Posterior vena cava (tissue), 2 donors: Measurements from ENCODE around the gene SLC38A1. TPM values are rescaled to one million over a fixed set of nuclear protein-coding genes. Genes with fewer than 3 reads are reported as not detected.
"Not testable (repeated sequence)": the region's sequence is repeated elsewhere in the genome, so short reads cannot be mapped to it uniquely, and the experiment has no call there.

Experiments
- DNase-seq: peaks from one replicate; pipeline ENCODE4 v3.0.0-alpha.2; 2020; ENCODE audit warnings: low spot score
- intact Hi-C, 2 donors: fragments of 100-400 bp; cut with DNase I; formaldehyde crosslinking; loops; one replicate each; pipeline versions ENCODE4 v1.14.1 to v1.14.2; 2022 to 2023
- total RNA-seq, 2 donors: library from RNA; stranded (reverse); fragmentation: NEBNext Ultra II Directional; extraction: Animal tissue kit (Norgen Biotek cat#: 25700); gene quantifications; one replicate each; pipeline ENCODE4 v1.2.1, GENCODE V29; 2021
- donor health status: DM: yes; HTN: yes; CAD: no.
- donor health status: DM: yes; HTN: yes; CAD: no.

SLC38A1 gene
- total RNA-seq, 2 donors from 2014 or later: 74.4 to 88.0 TPM

- no peak for DNase-seq
- intact Hi-C loops: no loop called here
Observed at GRCh38 chr12:46186088-46186487, 82.8 kb downstream of the SLC38A1 start.

GRCh38 chr12:46185686-46186085, 83.2 kb downstream of the SLC38A1 start:
- intact Hi-C loops: no loop called here
- no peak for DNase-seq

GRCh38 chr12:46184798-46185595, 83.8 kb downstream of the SLC38A1 start:
- intact Hi-C loops: loop anchor here in 1 of 2 donors (5.0 kb wide), 1 partner anchor 38 kb away; no protein-coding TSS in a partner anchor
- DNase-seq: no peak

- no peak for DNase-seq
- intact Hi-C loops: loop anchor here in 1 of 2 donors (5.0 kb wide), 1 partner anchor 36 kb away; no protein-coding TSS in a partner anchor
Observed at GRCh38 chr12:46183112-46183511, 85.7 kb downstream of the SLC38A1 start.

GRCh38 chr12:46181465-46181864, 87.4 kb downstream of the SLC38A1 start:
- intact Hi-C loops: loop anchor here in 1 of 2 donors (5.0 kb wide), 1 partner anchor 34 kb away; no protein-coding TSS in a partner anchor
- DNase-seq: no peak

- intact Hi-C loops: loop anchor here in 1 of 2 donors (5.0 kb wide), 1 partner anchor 33 kb away; no protein-coding TSS in a partner anchor
- no peak for DNase-seq
Observed at GRCh38 chr12:46179693-46180452, 89.0 kb downstream of the SLC38A1 start.

GRCh38 chr12:46177837-46178608, 90.8 kb downstream of the SLC38A1 start:
- no peak for DNase-seq
- intact Hi-C loops: no loop called here

GRCh38 chr12:46177025-46177424, 91.8 kb downstream of the SLC38A1 start:
- intact Hi-C loops: no loop called here
- DNase-seq: no peak

GRCh38 chr12:46174919-46175318, 93.9 kb downstream of the SLC38A1 start:
- no peak for DNase-seq
- intact Hi-C loops: no loop called here

GRCh38 chr12:46174061-46174662, 94.7 kb downstream of the SLC38A1 start:
- no peak for DNase-seq
- intact Hi-C loops: no loop called here

- no peak for DNase-seq
- intact Hi-C loops: no loop called here
Observed at GRCh38 chr12:46168426-46168825, 100.4 kb downstream of the SLC38A1 start.

GRCh38 chr12:46167412-46167811, 101.4 kb downstream of the SLC38A1 start:
- DNase-seq: no peak
- intact Hi-C loops: no loop called here

- DNase-seq: no peak
- intact Hi-C loops: no loop called here
Observed at GRCh38 chr12:46165191-46165590, 103.7 kb downstream of the SLC38A1 start.

- no peak for DNase-seq
- intact Hi-C loops: no loop called here
Observed at GRCh38 chr12:46164186-46164761, 104.6 kb downstream of the SLC38A1 start.

GRCh38 chr12:46162549-46163076, 106.2 kb downstream of the SLC38A1 start:
- intact Hi-C loops, DNase-seq: not testable (repeated sequence)

GRCh38 chr12:46160981-46161690, 107.7 kb downstream of the SLC38A1 start:
- intact Hi-C loops: no loop called here
- no peak for DNase-seq

- intact Hi-C loops: no loop called here
Observed at GRCh38 chr12:46160101-46160980, 108.5 kb downstream of the SLC38A1 start.

More at GRCh38 chr12:46160101-46160980, 108.5 kb downstream of the SLC38A1 start:
- DNase-seq: no peak
